RWPE2 (cell line): Measurements from ENCODE around the gene MEAK7.

ENCODE experiments used
- ATAC-seq: fragments of 200-7000 bp; cut with Tn5 transposase; 3 replicates; pipeline ENCODE4 v1.9.1; 2021; ENCODE audit warnings: low read depth
- DNase-seq: peaks from one replicate; pipeline ENCODE4 v3.0.0-alpha.2; 2020; ENCODE audit warnings: low spot score
- H3K27ac ChIP-seq: fragments of 450-650 bp; 2 replicates; pipeline ENCODE4 v1.5.1; 2017; ENCODE audit warnings: mild to moderate bottlenecking; ENCODE audit not compliant: poor library complexity, severe bottlenecking
- H3K27me3 ChIP-seq: fragments of 250-450 bp; sonication (Bioruptor Pico); 2 replicates; pipeline ENCODE4 v1.5.1; 2021; ENCODE audit warnings: mild to moderate bottlenecking, moderate library complexity; ENCODE audit not compliant: insufficient read depth, poor library complexity, severe bottlenecking
- H3K36me3 ChIP-seq: fragments of 250-450 bp; sonication (Bioruptor Pico); 2 replicates; pipeline ENCODE4 v1.5.1; 2020; ENCODE audit warnings: low read depth, mild to moderate bottlenecking, moderate library complexity
- H3K4me1 ChIP-seq: fragments of 250-450 bp; sonication (Bioruptor Pico); 2 replicates; pipeline ENCODE4 v1.5.1; 2021; ENCODE audit warnings: mild to moderate bottlenecking, moderate library complexity; ENCODE audit not compliant: insufficient read depth, poor library complexity, severe bottlenecking
- H3K4me3 ChIP-seq: fragments of 250-450 bp; sonication (Bioruptor Pico); 2 replicates; pipeline ENCODE4 v1.5.1; 2021; ENCODE audit warnings: mild to moderate bottlenecking, moderate library complexity; ENCODE audit not compliant: severe bottlenecking
- H3K9me3 ChIP-seq: fragments of 250-450 bp; sonication (Bioruptor Pico); 2 replicates; pipeline ENCODE4 v1.5.1; 2021; ENCODE audit warnings: mild to moderate bottlenecking, moderate library complexity; ENCODE audit not compliant: severe bottlenecking
- TF ChIP-seq, protein P1 (sequence below): fragments of 450-650 bp; IDR thresholded peaks from one replicate; pipeline ENCODE4 v1.5.1; 2017; ENCODE audit warnings: mild to moderate bottlenecking, moderate library complexity; ENCODE audit not compliant: poor library complexity, severe bottlenecking

The MEAK7 gene

DNA sequence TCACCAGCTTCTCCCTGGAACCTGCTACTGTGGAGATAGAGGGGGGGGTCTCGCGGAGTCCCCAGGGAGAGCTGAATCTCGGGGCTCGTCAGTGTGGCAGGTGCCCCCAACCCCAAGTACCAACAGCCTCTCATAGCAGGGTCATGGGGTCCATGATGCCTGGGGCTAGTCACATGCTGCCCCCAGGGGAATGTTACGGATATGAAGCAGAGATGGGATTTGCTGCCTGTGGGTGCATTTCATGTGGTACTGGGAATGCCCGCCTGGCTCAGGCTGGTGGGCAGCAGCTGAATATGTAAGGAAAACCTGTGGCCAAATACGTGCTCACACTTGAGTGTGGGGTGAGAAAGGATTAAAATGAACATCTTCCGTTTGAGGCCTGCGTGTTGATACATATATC lies 49.4 kb downstream of the MEAK7 start:
- Histone ChIP-seq H3K4me3 (no peak overlapping the region), H3K4me1 (no peaks in the 10 kb centered on the region), H3K36me3 (peaks cover 27% of the 10 kb centered on the region), H3K9me3 (no peaks in the 10 kb centered on the region), H3K27me3 (no peaks in the 10 kb centered on the region), H3K27ac (no peak overlapping the region)
- DNase-seq (peak; percentile 31), ATAC-seq (no peak)
- TF ChIP-seq, protein P1, sequence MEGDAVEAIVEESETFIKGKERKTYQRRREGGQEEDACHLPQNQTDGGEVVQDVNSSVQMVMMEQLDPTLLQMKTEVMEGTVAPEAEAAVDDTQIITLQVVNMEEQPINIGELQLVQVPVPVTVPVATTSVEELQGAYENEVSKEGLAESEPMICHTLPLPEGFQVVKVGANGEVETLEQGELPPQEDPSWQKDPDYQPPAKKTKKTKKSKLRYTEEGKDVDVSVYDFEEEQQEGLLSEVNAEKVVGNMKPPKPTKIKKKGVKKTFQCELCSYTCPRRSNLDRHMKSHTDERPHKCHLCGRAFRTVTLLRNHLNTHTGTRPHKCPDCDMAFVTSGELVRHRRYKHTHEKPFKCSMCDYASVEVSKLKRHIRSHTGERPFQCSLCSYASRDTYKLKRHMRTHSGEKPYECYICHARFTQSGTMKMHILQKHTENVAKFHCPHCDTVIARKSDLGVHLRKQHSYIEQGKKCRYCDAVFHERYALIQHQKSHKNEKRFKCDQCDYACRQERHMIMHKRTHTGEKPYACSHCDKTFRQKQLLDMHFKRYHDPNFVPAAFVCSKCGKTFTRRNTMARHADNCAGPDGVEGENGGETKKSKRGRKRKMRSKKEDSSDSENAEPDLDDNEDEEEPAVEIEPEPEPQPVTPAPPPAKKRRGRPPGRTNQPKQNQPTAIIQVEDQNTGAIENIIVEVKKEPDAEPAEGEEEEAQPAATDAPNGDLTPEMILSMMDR, result no peak
